PC-3 (cell line): ENCODE data around the gene HIBCH. TPM values are rescaled to one million over a fixed set of nuclear protein-coding genes. Genes with fewer than 3 reads are reported as not detected.
A peak's percentile ranks its signal among the peaks of the same experiment; 100 is the strongest.
"Not testable (repeated sequence)": the region's sequence is repeated elsewhere in the genome, so short reads cannot be mapped to it uniquely, and the experiment has no call there.

Experiments
- ATAC-seq: fragments of 200-7000 bp; cut with Tn5 transposase; 2 replicates; pipeline ENCODE4 v1.9.1; 2020; ENCODE audit warnings: mild to moderate bottlenecking, moderate library complexity
- BruUV-seq: library from RNA; stranded (reverse); fragments of 400-500 nt; replicated peaks from 2 replicates; lab custom pipeline; 2021; lab: Mats Ljungman, UMichigan
- CTCF ChIA-PET: fragments of 300-600 bp; sonication (Branson Sonifier 250); formaldehyde crosslinking; loops from one replicate; lab custom pipeline; 2022; ENCODE audit warnings: antibody characterized with exemption; lab: Charles Lee
- POLR2A ChIA-PET: fragments of 300-600 bp; sonication (Branson Sonifier 250); formaldehyde crosslinking; loops from one replicate; lab custom pipeline; 2022; ENCODE audit warnings: antibody characterized with exemption; ENCODE audit not compliant: unreplicated experiment; lab: Charles Lee
- DNase-seq: peaks from one replicate; pipeline ENCODE4 v3.0.0-alpha.2; 2015
- H2AFZ ChIP-seq: fragments of 300-600 bp; sonication (generic); 2 replicates; pipeline ENCODE4 v1.6.0; 2016; ENCODE audit warnings: antibody characterized with exemption, low read length
- H3F3A ChIP-seq: fragments of 300-600 bp; sonication (generic); one replicate; pipeline ENCODE4 v1.6.0; 2017; ENCODE audit warnings: antibody characterized with exemption, low read length, control low read depth, mild to moderate bottlenecking; ENCODE audit not compliant: unreplicated experiment
- H3K27ac ChIP-seq: fragments of 300-600 bp; sonication (generic); 2 replicates; pipeline ENCODE4 v1.5.1; 2016; ENCODE audit warnings: mild to moderate bottlenecking, low read length
- H3K27me3 ChIP-seq: fragments of 300-600 bp; sonication (generic); 2 replicates; pipeline ENCODE4 v1.6.1; 2016; ENCODE audit warnings: low read length, mixed read lengths
- H3K36me3 ChIP-seq: fragments of 300-600 bp; sonication (generic); 2 replicates; pipeline ENCODE4 v1.6.1; 2016; ENCODE audit warnings: low read depth, mixed run types, low read length, mixed read lengths
- H3K4me1 ChIP-seq: fragments of 300-600 bp; sonication (generic); 2 replicates; pipeline ENCODE4 v1.5.1; 2016; ENCODE audit warnings: low read length; ENCODE audit not compliant: insufficient read depth
- H3K4me2 ChIP-seq: fragments of 300-600 bp; sonication (generic); 2 replicates; pipeline ENCODE4 v1.6.0; 2016; ENCODE audit warnings: low read length
- H3K4me3 ChIP-seq: fragments of 300-600 bp; sonication (generic); 2 replicates; pipeline ENCODE4 v1.5.1; 2016; ENCODE audit warnings: mild to moderate bottlenecking, low read length, mixed read lengths
- H3K79me2 ChIP-seq: fragments of 300-600 bp; sonication (generic); 2 replicates; pipeline ENCODE4 v1.6.1; 2017; ENCODE audit warnings: low read length, mixed read lengths
- H3K9ac ChIP-seq: fragments of 300-600 bp; sonication (generic); 2 replicates; pipeline ENCODE4 v1.6.0; 2016; ENCODE audit warnings: mild to moderate bottlenecking, low read length
- H3K9me2 ChIP-seq: fragments of 300-600 bp; sonication (generic); replicated peaks from 2 replicates; pipeline ENCODE4 v1.6.1; 2016; ENCODE audit warnings: mixed run types, low read length, mixed read lengths
- H3K9me3 ChIP-seq: fragments of 300-600 bp; sonication (generic); 2 replicates; pipeline ENCODE4 v1.6.1; 2016; ENCODE audit warnings: low read length, mixed read lengths
- H4K20me1 ChIP-seq: fragments of 300-600 bp; sonication (generic); 2 replicates; pipeline ENCODE4 v1.6.1; 2016; ENCODE audit warnings: low read length, mixed read lengths
- EZH2 ChIP-seq: fragments of 300-600 bp; sonication (generic); IDR thresholded peaks from one replicate; pipeline ENCODE4 v1.6.1; 2017; ENCODE audit warnings: antibody characterized with exemption, mild to moderate bottlenecking, low read length; ENCODE audit not compliant: unreplicated experiment
- EZH2phosphoT487 ChIP-seq: fragments of 300-600 bp; sonication (generic); IDR thresholded peaks from 2 replicates; pipeline ENCODE4 v1.6.1; 2018; ENCODE audit warnings: mild to moderate bottlenecking, antibody characterized with exemption, low read length, borderline replicate concordance
- intact Hi-C: fragments of 100-400 bp; cut with micrococcal nuclease; formaldehyde crosslinking; loops from 2 replicates; pipeline ENCODE4 v1.9.0; 2023
- total RNA-seq: library from RNA; depleted of rRNA; stranded (reverse); fragments of >200 nt; gene quantifications from 2 replicates; pipeline ENCODE4 v1.2.3, GENCODE V29; 2014
- TF ChIP-seq, protein P1 (sequence below): fragments of 300-600 bp; sonication (generic); conservative IDR thresholded peaks from 2 replicates; pipeline ENCODE4 v1.5.1; 2017; ENCODE audit warnings: antibody characterized with exemption, low read depth, mild to moderate bottlenecking, low read length

Gene HIBCH
- total RNA-seq, 1 experiment from 2014 or later, result 12.0 TPM

DNA sequence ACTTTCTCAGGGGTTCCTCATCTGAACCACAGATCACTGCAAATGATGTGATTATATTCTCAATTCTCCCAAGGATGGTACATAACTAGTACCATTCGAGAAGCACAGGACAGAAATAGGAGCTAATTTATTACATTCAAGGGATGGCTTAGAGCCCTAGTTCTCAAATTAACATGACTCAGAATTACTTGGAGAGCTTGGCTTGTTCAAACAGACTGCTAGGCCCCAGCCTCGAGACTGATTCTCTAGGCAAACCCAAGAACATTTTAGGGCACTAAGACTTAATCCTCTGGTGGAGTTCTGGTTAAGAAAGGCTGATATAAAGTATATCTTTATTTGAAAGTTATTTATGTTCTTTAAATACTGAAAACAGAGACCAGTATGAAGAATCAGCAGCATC lies 35.8 kb downstream of the HIBCH start:
- 0 out of 2 replicates have a peak, but pooled peaks cover 3% of the 10 kb centered on the region for H3K36me3 ChIP-seq
- no peak overlapping the region for H2AFZ ChIP-seq
- H3K9me3 ChIP-seq, result no peaks in the 10 kb centered on the region
- no peak overlapping the region for H3K4me3 ChIP-seq
- POLR2A ChIA-PET, result interaction anchor here (0.6 kb wide), 1 partner anchor 122 kb away, joined by 4 read pairs; no protein-coding TSS in a partner anchor
- intact Hi-C loops, result loop anchor here (5.0 kb wide), 1 partner anchor 34 kb away; the partner anchor contains the start of gene HIBCH
- peak; percentile 99 for ATAC-seq
- no TSS peak for BruUV-seq
- no peaks in the 10 kb centered on the region for H3F3A ChIP-seq
- TF ChIP-seq EZH2 (no peak), EZH2phosphoT487 (no peak)
- TF ChIP-seq, protein P1, sequence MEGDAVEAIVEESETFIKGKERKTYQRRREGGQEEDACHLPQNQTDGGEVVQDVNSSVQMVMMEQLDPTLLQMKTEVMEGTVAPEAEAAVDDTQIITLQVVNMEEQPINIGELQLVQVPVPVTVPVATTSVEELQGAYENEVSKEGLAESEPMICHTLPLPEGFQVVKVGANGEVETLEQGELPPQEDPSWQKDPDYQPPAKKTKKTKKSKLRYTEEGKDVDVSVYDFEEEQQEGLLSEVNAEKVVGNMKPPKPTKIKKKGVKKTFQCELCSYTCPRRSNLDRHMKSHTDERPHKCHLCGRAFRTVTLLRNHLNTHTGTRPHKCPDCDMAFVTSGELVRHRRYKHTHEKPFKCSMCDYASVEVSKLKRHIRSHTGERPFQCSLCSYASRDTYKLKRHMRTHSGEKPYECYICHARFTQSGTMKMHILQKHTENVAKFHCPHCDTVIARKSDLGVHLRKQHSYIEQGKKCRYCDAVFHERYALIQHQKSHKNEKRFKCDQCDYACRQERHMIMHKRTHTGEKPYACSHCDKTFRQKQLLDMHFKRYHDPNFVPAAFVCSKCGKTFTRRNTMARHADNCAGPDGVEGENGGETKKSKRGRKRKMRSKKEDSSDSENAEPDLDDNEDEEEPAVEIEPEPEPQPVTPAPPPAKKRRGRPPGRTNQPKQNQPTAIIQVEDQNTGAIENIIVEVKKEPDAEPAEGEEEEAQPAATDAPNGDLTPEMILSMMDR, result no peak
- no peaks in the 10 kb centered on the region for H3K9me2 ChIP-seq
- CTCF ChIA-PET, result no interaction called here
- peaks cover 4% of the 10 kb centered on the region; the same call in 1 of the 2 replicates for H3K4me1 ChIP-seq
- H4K20me1 ChIP-seq, result no peaks in the 10 kb centered on the region
- peak; percentile 57 for DNase-seq
- no peaks in the 10 kb centered on the region for H3K79me2 ChIP-seq
- no peaks in the 10 kb centered on the region for H3K27me3 ChIP-seq
- no peak overlapping the region for H3K27ac ChIP-seq
- H3K9ac ChIP-seq, result no peak overlapping the region
- H3K4me2 ChIP-seq, result no peak overlapping the region

DNA sequence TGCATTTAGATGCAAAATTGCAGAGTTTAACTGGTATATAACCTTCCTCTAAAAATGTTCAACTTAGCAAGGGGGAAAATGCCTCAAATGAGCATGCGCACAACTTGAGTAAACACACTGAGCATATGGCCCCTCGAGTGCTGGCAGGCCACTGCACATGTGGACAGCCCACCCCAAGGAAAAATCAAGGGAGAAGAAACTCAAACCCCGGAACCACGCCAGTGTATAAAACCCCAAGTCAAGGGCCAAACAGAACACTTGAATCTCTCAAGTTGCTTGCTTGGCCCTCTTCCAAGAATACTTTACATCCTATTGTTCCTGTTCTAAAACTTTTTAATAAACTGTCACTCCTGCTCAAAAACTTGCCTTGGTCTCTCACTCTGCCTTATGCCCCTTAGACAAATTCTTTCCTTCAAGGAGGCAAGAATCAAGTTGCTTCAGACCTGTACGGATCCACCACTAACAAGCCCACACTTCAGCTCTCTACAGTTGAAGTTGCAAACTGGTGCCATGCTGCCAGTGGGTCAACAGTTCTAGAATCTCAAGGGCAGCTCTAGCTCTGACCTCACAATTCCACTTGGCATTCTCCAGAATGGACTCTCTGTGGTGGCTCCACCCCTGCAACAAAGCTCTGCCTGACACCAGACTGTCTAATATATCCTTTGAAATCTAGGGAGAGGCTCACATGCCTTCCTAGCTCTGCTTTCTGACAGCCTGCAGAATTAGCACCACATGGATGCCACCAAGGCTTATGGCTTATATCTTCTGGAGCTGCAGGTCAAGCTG lies 38.9 kb downstream of the HIBCH start:
- no peaks in the 10 kb centered on the region for H3K79me2 ChIP-seq
- H3K36me3 ChIP-seq, result peaks cover 3% of the 10 kb centered on the region; the same call in 1 of the 2 replicates
- ChIA-PET POLR2A (no interaction called here), CTCF (no interaction called here)
- DNase-seq (no peak), ATAC-seq (no peak)
- peaks cover 4% of the 10 kb centered on the region; the same call in 1 of the 2 replicates for H3K4me1 ChIP-seq
- no peaks in the 10 kb centered on the region for H3K9me2 ChIP-seq
- intact Hi-C loops, result loop anchor here (5.0 kb wide), 1 partner anchor 37 kb away; the partner anchor contains the start of gene HIBCH
- no peak overlapping the region for H3K27ac ChIP-seq
- H3K9me3 ChIP-seq, result no peaks in the 10 kb centered on the region
- no peaks in the 10 kb centered on the region for H3F3A ChIP-seq
- no TSS peak for BruUV-seq
- no peak overlapping the region for H3K4me2 ChIP-seq
- H3K4me3 ChIP-seq, result no peak overlapping the region
- no peak for TF ChIP-seq EZH2
- TF ChIP-seq, protein P1, result no peak
- TF ChIP-seq EZH2phosphoT487, result no peak
- no peaks in the 10 kb centered on the region for H3K27me3 ChIP-seq
- H4K20me1 ChIP-seq, result no peaks in the 10 kb centered on the region
- no peak overlapping the region for H2AFZ ChIP-seq
- no peak overlapping the region for H3K9ac ChIP-seq

DNA sequence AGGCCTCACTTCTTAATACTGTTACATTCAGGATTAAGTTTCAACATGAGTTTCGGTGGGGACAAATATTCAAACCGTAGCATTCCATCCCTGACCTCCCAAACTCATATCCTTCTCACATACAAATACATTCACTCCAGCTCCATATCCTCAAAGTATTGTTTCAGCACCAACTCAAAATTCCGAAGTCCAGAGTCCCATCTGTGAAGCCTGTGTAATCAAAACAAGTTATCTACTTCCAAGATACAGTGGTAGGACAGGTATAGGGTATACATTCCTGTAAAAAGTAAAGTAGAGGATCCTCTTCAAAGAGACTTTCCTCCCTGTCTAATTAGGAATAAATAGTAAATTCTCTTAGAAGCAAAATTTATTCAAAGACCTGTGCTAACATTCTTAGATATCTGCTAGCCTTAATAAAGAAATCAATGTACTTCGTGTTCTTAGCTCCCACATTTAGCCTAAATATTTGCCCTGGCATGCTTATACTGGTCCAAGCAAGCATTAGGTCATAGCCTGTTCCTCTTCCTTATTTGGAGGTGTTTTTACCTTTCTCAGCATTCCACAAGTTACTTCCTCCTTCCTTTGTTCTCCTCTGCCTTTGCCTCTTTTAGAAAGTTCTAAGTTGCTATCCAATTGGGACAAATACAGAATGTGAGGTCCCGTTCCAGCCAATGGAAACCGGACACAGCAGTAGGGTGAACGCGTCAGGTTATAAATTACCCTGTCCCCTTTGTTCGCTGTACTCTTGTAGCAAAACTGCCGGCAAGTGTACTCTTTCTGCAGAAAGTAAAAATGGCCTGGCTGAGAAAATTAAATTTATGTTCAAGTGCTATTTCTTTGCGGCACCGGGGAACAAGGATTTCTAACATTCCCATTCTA lies 40.1 kb downstream of the HIBCH start:
- H3K27ac ChIP-seq, ATAC-seq, BruUV-seq, H3K27me3 ChIP-seq, H3K79me2 ChIP-seq, H3F3A ChIP-seq, H3K9me2 ChIP-seq, H3K9me3 ChIP-seq, CTCF ChIA-PET, H3K9ac ChIP-seq, DNase-seq, H3K4me3 ChIP-seq, H3K4me1 ChIP-seq, H4K20me1 ChIP-seq, H3K4me2 ChIP-seq, H3K36me3 ChIP-seq, POLR2A ChIA-PET, H2AFZ ChIP-seq: not testable (repeated sequence)
- intact Hi-C loops, result loop anchor here (5.0 kb wide), 1 partner anchor 38 kb away; the partner anchor contains the start of gene HIBCH
